ENCODE results near the gene BPIFB3.
"Not testable (repeated sequence)": the region's sequence is repeated elsewhere in the genome, so short reads cannot be mapped to it uniquely, and the experiment has no call there.

Gene BPIFB3

DNA sequence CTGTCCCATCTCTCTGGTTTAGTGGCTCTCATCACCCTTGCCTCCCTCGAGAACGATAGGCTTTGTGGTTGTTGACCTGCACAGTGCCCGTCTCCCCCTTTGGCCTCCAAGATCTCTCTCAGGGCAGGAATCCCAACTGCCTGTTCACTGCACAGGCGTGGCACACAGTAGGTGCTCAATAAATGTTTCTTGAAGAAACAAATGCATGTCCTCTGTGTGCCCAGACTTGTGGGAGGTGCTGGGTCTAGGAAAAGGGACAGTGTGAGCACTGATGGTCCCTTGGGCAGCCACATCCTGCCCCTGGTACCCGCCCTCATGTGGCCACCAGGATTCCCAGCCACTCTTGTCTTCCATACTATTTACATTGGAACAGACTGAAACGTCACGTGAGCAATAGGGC lies 24.8 kb upstream of the BPIFB3 start:
- no peak for DNase-seq (ENCODE audit: low read depth)

- DNase-seq (ENCODE audit: low read depth) = no peak
Observed at GRCh38 chr20:33030076-33030475, 23.6 kb upstream of the BPIFB3 start.

- DNase-seq (ENCODE audit: low read depth) = no peak
Observed at GRCh38 chr20:33030569-33030968, 23.1 kb upstream of the BPIFB3 start.

GRCh38 chr20:33031531-33031930 lies 22.2 kb upstream of the BPIFB3 start, which contains the start of gene BPIFB6:
Gene BPIFB6, plus strand, starts transcription at chr20:33031648. Its CDS starts 0 bp downstream, at chr20:33031648.
- DNase-seq (ENCODE audit: low read depth) = no peak

DNA sequence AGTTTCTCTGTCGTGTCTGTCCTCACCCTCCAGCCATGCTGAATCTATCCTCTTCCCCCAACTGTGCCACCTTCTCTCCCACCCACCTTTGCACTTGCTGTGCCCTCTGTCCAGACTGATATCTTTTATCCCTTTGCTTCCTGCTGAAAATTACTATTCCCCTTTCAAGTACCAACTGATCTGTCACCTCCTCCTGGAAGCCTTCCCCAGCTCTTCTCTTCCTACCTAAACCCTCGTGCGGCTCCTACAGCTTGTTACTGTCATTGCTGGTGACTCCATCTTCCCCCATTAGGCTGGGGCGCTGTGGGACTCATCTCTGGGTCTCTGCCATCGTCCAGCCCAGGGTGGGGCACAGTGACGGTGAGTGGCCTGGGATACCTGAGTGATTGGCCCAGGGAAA lies 21.1 kb upstream of the BPIFB3 start:
- no peak for DNase-seq (ENCODE audit: low read depth)

- no peak for DNase-seq (ENCODE audit: low read depth)
Observed at GRCh38 chr20:33033381-33033780, 20.3 kb upstream of the BPIFB3 start.

- no peak for DNase-seq (ENCODE audit: low read depth)
Observed at GRCh38 chr20:33034115-33034514, 19.6 kb upstream of the BPIFB3 start.

DNA sequence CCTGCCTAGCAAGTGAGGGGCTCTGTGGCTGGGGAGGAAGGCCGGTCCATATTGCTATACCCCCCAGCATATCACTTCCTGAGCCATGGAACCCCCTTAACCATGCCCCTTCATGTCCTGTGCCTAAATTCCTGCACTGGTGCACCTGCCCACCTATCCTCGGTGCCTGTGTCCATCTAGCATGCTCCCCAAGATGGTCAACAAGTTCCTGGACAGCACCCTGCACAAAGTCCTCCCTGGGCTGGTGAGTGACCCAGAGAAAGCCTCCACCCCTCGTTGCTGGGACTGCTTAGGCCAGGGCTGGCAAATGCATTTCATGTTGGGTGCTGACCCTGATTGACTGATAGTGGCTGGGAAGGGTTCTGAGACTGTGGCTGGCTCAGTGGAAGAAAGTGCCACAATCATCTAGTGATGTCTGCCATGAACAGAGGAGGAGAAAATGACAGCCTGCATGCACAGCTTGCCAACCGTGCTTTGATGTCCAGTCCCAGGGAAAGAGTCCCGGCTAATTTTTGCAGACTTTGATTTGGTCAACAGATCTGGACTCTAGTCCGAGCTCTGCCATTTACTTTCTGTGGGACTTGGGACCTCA lies 18.7 kb upstream of the BPIFB3 start:
- no peak for DNase-seq (ENCODE audit: low read depth)

DNA sequence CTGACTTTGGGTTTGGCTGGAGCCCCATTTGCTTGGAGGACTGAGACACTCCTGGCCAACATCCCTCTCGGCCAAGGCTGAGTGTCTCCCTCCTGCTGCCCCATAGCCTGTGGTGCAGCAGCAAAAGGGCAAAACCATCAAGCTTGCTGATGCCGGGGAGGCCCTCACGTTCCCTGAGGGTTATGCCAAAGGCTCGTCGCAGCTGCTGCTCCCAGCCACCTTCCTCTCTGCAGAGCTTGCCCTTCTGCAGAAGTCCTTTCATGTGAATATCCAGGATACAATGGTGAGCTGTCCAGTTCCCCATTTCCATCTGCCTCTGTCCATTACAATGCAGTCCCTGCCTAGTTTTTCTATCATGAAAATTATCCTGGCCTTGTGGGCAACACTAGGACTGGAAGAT lies 16.2 kb upstream of the BPIFB3 start:
- DNase-seq (ENCODE audit: low read depth) = no peak

GRCh38 chr20:33038243-33038642 lies 15.5 kb upstream of the BPIFB3 start:
- no peak for DNase-seq (ENCODE audit: low read depth)

DNA sequence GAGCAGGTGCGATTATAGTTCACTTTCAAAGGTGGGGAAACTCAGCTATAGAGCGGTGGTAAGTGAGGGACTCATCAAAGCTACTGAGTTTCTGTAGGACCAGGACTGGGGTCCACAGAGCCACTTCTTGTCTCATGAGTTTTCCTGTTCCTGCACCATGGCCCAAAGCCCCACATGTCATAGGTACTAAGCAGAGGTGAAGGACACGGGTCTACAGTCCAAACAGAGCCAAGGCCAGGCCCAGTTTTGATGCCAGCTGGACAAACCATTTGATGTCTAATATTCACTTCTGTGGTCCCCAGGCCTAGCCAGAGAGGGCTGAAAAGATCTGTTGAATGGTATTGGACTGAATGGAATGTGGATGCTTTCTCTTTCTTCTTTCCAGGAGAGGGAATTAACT lies 11.3 kb upstream of the BPIFB3 start:
- DNase-seq (ENCODE audit: low read depth) = no peak

DNA sequence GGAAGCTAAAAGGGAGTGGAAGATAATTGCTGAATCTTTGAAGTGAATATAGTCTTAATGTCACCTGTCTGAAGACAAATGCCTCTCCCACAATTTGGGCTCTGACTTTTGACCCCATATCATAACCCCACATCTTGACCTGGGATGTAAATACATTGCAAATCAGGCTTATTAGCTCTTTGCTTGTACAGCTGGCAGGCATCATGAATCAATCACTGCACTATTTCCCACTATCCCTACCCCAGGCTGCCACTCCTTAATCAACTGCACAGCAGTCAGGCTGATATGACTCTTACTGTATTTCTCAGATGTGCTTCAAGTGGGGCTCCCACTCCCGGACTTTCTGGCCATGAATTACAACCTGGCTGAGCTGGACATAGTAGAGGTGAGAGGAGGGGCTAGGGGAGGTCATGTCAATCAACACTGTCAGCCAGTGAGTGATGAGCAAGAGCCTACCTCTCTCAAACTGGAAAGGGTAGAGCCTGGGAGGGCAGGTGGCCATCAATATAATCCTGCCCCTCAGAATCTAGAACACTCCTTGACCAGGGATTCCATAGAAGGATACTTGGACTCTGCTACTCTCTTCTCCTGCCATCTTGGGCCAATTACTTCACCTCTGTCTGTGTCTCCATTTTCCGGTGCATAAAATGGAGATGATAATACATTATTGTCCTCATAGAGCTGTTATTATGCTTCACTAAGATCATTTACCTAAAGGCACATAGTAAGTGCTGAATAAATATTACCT lies 10.5 kb upstream of the BPIFB3 start:
- DNase-seq (ENCODE audit: low read depth) = no peak

GRCh38 chr20:33043731-33044181 lies 9.9 kb upstream of the BPIFB3 start:
- no peak for DNase-seq (ENCODE audit: low read depth)

DNA sequence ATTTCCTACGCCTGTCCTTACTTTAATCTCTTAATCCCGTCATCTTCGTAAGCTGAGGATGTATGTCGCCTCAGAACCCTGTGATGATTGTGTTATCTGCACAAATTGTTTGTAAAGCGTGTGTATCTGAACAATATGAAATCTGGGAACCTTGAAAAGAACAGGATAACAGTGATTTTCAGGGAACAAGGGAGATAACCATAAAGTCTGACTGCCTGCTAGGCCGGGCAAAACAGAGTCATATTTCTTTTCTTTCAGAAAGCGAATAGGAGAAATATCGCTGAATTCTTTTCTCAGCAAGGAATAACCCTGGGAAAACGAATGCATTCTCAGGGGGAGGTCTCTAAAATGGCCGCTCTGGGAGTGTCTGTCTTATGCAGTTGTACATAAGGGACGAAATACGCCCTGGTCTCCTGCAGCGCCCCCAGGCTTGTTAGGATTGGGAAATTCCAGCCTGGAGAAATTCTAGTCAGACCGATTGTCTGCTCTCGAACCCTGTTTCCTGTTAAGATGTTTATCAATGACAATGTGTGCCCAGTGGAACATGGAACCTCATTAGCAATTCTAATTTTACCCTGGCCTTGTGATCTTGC lies 8.5 kb upstream of the BPIFB3 start:
- DNase-seq (ENCODE audit: low read depth) = not testable (repeated sequence)

DNA sequence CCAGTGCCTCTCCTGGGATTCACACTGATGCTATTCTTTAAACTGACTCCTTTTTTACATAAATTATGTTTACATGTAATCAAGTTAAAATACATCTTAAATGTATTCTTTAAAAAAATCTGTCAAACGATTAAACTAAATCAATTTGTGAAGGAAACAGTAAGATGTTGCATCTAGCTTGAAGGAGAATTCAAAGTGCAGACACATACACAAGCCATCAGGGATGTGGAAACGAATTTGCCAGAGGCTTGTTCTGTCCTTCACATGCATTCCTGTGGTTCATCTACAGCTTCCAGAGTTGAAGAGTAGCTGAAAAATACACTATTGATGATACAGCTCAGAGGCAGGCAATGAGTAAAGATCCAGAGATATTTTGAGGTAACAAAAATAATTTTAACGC lies 7.3 kb upstream of the BPIFB3 start:
- DNase-seq (ENCODE audit: low read depth) = no peak

DNA sequence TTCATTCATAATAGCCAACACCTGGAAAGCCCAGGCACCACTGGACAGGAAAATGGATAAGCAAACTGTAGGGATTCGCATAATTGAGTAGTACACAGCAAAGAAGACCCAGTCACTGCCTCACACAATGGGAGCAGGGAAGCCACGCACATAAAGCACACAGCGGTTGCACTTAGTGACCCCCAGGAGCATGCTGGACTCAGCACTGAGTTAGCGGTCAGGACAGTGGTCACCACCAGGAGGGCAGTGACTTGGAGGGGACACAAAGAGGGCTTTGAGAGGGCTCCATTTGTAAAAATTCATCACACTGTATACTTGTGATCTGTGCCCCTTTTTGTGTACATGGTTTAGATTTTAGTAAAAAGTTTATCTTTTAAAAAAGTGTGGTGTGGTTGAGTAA lies 2.4 kb upstream of the BPIFB3 start:
- no peak for DNase-seq (ENCODE audit: low read depth)

DNA sequence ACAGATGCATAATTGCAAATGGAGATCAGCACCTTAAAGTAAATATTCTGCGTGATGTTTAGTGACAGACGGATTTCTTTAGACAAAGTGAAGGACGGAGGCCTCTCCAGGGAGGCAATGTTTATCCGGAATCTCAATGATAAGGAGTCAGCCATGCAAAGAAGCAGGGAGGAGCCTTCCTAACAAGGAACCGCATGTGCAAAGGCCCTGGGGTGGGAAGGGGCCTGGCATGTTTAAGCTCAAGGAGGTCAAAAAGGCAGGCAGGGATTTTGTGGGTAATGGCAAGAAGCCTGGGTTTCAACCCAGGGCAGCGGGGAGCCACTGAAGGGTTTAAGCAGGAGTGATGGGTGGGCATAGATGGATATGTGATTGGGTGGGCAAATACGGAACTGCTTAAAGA lies 678 bp downstream of the BPIFB3 start:
- DNase-seq (ENCODE audit: low read depth) = no peak

GRCh38 chr20:33054791-33055190 lies 1.1 kb downstream of the BPIFB3 start:
- DNase-seq (ENCODE audit: low read depth) = no peak

- DNase-seq (ENCODE audit: low read depth) = no peak
Observed at GRCh38 chr20:33059136-33059535, 5.4 kb downstream of the BPIFB3 start.

DNA sequence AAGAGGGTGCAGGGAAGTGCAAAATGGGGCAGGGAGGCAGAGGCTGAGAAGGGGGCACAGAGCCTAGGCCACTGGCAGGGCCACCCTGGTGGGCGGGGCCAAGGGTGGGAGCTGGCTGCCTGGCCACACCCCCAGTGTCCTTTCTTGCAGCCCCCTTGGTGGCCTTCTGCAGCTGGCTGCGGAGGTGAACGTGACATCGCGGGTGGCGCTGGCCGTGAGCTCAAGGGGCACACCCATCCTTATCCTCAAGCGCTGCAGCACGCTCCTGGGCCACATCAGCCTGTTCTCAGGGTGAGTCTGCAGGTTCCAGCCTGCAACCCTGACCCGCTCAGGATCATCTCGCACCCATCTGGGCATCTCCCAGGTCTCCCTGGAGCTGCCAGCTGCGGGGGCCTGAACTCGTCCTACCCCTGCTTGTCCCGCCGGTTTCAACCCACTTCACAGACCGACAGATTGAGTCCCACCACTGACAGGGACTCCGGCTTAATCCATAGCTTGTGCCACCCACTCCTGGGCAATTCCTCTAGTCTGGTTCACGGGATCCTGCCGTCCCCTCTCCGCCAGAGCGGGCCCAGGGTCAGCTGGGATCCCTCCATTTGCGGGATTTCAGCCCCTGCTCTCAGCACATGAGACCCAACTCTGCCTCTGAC lies 6.2 kb downstream of the BPIFB3 start:
- no peak for DNase-seq (ENCODE audit: low read depth)

GRCh38 chr20:33061658-33062028 lies 7.9 kb downstream of the BPIFB3 start:
- no peak for DNase-seq (ENCODE audit: low read depth)

DNA sequence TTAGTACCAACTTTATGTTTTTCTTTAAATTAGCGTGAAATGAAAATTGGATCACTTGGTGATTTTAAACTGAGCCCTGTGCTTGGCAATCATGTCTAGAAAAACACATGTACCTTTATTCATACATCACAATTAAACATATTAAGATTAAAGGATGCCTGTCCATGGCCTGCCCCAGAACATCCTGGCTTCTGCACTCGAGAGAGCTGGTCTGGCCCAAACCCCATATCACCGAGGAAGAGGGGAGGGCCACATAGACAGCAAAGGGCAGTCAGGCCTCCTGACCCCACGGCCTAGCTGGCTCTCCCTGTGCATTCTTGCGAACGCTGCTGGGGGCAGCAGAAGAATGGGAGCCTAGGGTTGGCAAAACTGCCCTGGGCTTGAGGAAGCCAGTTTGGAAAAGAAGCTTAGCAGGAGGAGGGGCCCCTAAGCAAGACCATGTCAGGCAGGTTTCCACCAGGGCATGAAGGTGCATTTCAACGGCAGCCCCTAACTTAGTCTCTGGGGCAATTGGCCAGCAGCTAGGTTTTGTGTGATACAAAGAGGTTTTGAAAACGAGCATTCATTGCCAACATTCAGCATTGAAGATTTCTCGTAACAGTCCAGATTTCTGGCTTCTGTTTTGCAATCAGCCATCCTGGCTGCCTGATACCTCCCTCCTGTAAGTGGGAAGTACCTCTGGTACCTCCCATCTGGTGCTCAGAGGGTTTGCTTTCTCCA lies 8.6 kb downstream of the BPIFB3 start:
- no peak for DNase-seq (ENCODE audit: low read depth)

DNA sequence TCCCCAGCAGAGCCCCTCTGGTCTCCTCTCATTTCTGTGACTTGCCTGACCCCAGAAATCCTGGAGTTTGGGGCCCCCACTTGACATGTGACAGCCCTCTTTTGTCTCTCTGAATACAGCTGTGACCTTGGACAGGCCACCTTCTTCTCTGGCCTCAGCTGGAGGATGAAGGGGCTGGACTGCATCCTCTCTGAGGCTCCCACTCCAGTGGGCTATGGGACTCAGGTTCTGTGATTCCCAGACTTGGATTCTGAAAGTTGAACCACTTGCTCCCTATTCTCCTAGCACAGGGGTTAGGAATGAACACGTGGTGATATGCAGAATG lies 9.1 kb downstream of the BPIFB3 start:
- DNase-seq (ENCODE audit: low read depth) = no peak
